ENCODE data around the gene CTNNA2.

CTNNA2 gene

GRCh38 chr2:79936715-79937114, 423.9 kb downstream of the CTNNA2 start:
- no peaks in the 10 kb centered on the region for H3K36me3 ChIP-seq
- no peak overlapping the region for H3K4me3 ChIP-seq
- no peak overlapping the region for H3K9ac ChIP-seq
- no peak overlapping the region for H3K27ac ChIP-seq
- TF ChIP-seq Cebpa-rat (IDR thresholded peaks at IDR 0.05): no peak
- H3K9me3 ChIP-seq (replicated peaks in 1 of 11): no peaks in the 10 kb centered on the region
- H4K20me1 ChIP-seq: no peaks in the 10 kb centered on the region
- no peaks in the 10 kb centered on the region for H3K27me3 ChIP-seq
- no peak overlapping the region for H3K4me2 ChIP-seq
- peaks cover 0 to 7% (median 0%) of the 10 kb centered on the region in 10 experiments; a peak in 6 of 20 replicates for H3K4me1 ChIP-seq

DNA sequence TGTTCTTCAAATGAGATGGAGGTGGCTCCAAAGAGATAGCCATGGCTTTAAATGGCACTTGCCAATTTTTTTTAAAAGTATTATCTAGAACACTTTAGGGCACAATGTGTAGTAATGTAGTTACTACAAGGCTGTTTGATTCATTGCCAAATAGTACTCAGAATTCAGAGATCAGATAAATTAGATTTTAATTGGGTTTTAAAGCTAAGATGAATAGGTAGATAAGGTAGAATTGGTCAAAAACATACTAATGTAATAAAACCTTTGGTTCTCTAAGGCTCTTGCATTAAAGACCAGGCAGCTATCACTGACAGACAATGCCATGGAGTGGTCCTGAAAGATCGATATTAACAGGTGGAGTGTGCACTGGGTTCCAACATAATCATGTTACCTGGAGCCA, 425.8 kb downstream of the CTNNA2 start:
- no peak overlapping the region for H3K9ac ChIP-seq
- no peaks in the 10 kb centered on the region for H4K20me1 ChIP-seq
- no peak overlapping the region for H3K27ac ChIP-seq
- no peaks in the 10 kb centered on the region for H3K9me3 ChIP-seq (replicated peaks in 1 of 11)
- no peak overlapping the region for H3K4me2 ChIP-seq
- H3K4me3 ChIP-seq: no peak overlapping the region
- TF ChIP-seq Cebpa-rat (IDR thresholded peaks at IDR 0.05): no peak
- no peaks in the 10 kb centered on the region for H3K27me3 ChIP-seq
- H3K36me3 ChIP-seq: no peaks in the 10 kb centered on the region
- H3K4me1 ChIP-seq: peaks cover 0 to 7% (median 0%) of the 10 kb centered on the region in 10 experiments; a peak in 6 of 20 replicates

DNA sequence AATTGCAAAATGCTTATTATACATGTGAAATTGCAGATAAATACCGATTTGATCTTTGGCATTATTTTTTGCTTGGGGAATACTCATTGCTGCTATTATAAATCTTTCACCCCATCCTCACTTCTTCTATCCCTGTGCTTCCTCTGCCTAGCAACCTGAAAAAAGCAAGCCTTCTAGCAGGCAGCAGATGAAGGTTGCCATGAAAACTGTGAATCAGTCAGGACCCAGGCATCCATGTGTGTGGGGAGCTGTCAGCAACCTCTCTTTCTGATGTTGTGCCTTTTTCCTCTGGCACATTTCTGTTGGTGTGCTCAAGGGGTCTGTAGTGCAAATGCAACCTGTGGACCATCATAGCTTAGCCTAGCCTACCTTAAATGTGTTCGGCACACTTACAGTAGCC, 427.5 kb downstream of the CTNNA2 start:
- H3K27me3 ChIP-seq: no peaks in the 10 kb centered on the region
- H3K9ac ChIP-seq: no peak overlapping the region
- peaks cover 0 to 7% (median 0%) of the 10 kb centered on the region in 10 experiments; a peak in 6 of 20 replicates for H3K4me1 ChIP-seq
- no peaks in the 10 kb centered on the region for H3K9me3 ChIP-seq (replicated peaks in 1 of 11)
- no peaks in the 10 kb centered on the region for H3K36me3 ChIP-seq
- H3K4me3 ChIP-seq: no peak overlapping the region
- no peaks in the 10 kb centered on the region for H4K20me1 ChIP-seq
- H3K4me2 ChIP-seq: no peak overlapping the region
- TF ChIP-seq Cebpa-rat (IDR thresholded peaks at IDR 0.05): no peak
- H3K27ac ChIP-seq: no peak overlapping the region

DNA sequence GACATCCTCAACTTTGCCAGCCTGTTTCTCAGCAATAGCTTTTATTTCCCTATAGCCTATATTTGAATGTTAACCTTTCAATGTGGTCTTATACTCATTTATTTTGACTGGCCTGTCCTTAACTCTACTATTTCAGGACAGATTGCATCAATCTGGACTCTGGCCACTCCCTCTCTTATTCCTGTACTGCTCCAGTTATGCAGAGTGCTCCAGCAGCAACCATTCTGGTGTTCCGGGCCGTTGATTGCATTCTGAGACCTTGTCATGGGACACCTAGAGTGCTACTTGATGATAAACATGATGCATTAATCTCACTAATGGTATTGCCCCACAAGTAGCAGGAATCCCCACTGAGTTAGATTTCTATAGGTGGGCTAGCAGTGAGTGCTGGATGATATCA, 428.3 kb downstream of the CTNNA2 start:
- H4K20me1 ChIP-seq: no peaks in the 10 kb centered on the region

DNA sequence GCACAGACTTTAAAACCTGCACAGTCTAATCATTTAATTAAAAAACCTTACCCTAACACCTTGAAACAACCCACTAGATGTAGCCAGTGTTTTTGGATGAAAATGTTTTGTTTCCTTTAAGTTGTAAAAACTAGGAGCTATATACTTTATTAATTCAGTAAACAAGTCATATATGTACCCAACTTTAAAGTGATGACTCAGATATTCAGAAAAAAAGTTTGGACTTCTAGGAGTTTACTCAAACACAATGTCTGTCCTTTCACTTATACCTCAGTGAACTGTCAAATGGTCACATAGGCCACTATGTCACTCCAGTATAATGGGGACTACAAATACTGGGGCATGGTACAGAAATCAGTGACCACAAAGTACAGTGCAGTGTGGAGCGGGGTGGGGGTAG, 431.4 kb downstream of the CTNNA2 start:
- Histone ChIP-seq H4K20me1 (no peaks in the 10 kb centered on the region), H3K4me1 (no peaks in the 10 kb centered on the region), H3K4me2 (no peak overlapping the region), H3K36me3 (no peaks in the 10 kb centered on the region), H3K9ac (no peak overlapping the region), H3K27me3 (no peaks in the 10 kb centered on the region), H3K9me3 (replicated peaks in 1 of 11) (no peaks in the 10 kb centered on the region), H3K27ac (no peak overlapping the region), H3K4me3 (no peak overlapping the region)
- TF ChIP-seq Cebpa-rat (IDR thresholded peaks at IDR 0.05): no peak

More for the DNA sequence above, 428.3 kb downstream of the CTNNA2 start:
- Histone ChIP-seq H3K36me3 (no peaks in the 10 kb centered on the region), H3K27me3 (no peaks in the 10 kb centered on the region), H3K9me3 (replicated peaks in 1 of 11) (no peaks in the 10 kb centered on the region), H3K4me2 (no peak overlapping the region), H3K4me1 (peaks cover 0 to 2% (median 0%) of the 10 kb centered on the region in 10 experiments; a peak in 5 of 20 replicates), H3K27ac (no peak overlapping the region), H3K9ac (no peak overlapping the region), H3K4me3 (no peak overlapping the region)
- TF ChIP-seq Cebpa-rat (IDR thresholded peaks at IDR 0.05): no peak

DNA sequence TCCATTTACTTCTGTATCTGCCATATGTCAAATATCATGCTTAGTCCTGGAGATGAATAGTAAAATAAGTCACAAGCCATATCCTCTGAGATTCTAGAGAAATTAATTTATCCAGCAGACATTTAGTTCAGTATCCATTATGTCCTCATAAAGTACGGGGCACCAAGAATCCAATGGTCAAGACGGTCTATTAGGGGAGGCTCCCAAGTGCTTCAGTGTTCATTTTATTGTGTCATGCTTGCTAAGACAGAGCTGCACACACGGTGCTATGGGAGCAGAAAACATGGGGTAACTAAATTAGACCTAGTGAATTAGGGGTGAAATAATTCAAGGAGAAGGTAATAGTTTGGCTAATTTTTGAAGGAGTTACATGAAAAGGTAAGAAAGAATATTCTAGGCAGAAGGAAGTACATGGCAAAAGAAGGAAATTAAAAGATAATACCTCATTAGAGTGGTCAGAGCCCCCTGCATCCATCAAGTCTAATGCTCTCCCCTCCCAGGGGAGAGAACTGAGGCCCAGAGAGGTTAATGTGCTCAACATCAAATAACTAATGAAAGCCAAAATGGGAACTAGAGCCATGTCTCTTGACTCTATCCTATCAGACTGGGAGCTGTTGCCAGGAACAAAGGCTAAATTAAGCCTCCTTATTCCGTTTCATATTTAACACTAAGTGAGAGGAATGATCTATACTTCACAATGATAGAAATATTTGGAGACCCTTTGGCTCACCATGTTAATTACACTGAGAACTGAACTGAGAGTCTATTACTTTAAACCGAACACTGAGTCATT, 433.0 kb downstream of the CTNNA2 start:
- H3K27me3 ChIP-seq: no peaks in the 10 kb centered on the region
- H3K4me2 ChIP-seq: no peak overlapping the region
- no peaks in the 10 kb centered on the region for H3K36me3 ChIP-seq
- H3K4me1 ChIP-seq: no peaks in the 10 kb centered on the region
- no peak for TF ChIP-seq Cebpa-rat (IDR thresholded peaks at IDR 0.05)
- H4K20me1 ChIP-seq: no peaks in the 10 kb centered on the region
- no peaks in the 10 kb centered on the region for H3K9me3 ChIP-seq (replicated peaks in 1 of 11)
- no peak overlapping the region for H3K9ac ChIP-seq
- no peak overlapping the region for H3K27ac ChIP-seq
- no peak overlapping the region for H3K4me3 ChIP-seq

DNA sequence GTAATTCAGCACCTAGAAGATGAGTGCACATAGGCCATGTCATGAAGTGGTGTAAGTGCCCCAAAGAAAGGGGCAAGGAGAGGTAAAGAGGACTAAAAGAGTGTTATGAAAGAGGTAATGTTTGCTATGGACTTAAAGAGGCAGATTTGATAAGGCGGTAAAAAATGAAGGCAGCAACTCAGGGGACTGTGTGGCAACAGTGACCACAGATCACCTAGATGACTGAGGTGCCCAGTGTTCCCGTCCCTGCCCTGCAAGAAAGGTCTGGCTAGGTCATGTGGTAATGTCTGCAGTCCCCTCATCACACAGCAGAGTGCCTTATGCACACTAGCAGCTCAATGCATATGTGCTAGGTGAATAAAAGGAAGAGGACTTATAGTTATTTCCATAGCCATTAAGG, 434.9 kb downstream of the CTNNA2 start:
- H3K27me3 ChIP-seq: no peaks in the 10 kb centered on the region
- no peaks in the 10 kb centered on the region for H3K36me3 ChIP-seq
- no peak overlapping the region for H3K4me3 ChIP-seq
- H3K27ac ChIP-seq: no peak overlapping the region
- H3K4me2 ChIP-seq: no peak overlapping the region
- no peaks in the 10 kb centered on the region for H3K9me3 ChIP-seq (replicated peaks in 1 of 11)
- H3K9ac ChIP-seq: no peak overlapping the region
- TF ChIP-seq Cebpa-rat (IDR thresholded peaks at IDR 0.05): no peak
- no peaks in the 10 kb centered on the region for H3K4me1 ChIP-seq
- no peaks in the 10 kb centered on the region for H4K20me1 ChIP-seq

GRCh38 chr2:79950526-79950925, 437.7 kb downstream of the CTNNA2 start:
- no peak overlapping the region for H3K4me2 ChIP-seq
- no peaks in the 10 kb centered on the region for H3K27me3 ChIP-seq
- H3K4me3 ChIP-seq: no peak overlapping the region
- H3K27ac ChIP-seq: no peak overlapping the region
- no peak for TF ChIP-seq Cebpa-rat (IDR thresholded peaks at IDR 0.05)
- H3K36me3 ChIP-seq: no peaks in the 10 kb centered on the region
- H3K4me1 ChIP-seq: no peaks in the 10 kb centered on the region
- no peaks in the 10 kb centered on the region; a peak in 1 of 22 replicates for H4K20me1 ChIP-seq
- H3K9me3 ChIP-seq (replicated peaks in 1 of 11): no peaks in the 10 kb centered on the region
- no peak overlapping the region for H3K9ac ChIP-seq

- no peaks in the 10 kb centered on the region for H3K27me3 ChIP-seq
- H3K9ac ChIP-seq: no peak overlapping the region
- TF ChIP-seq Cebpa-rat (IDR thresholded peaks at IDR 0.05): no peak
- H3K27ac ChIP-seq: no peak overlapping the region
- no peak overlapping the region for H3K4me2 ChIP-seq
- no peak overlapping the region for H3K4me3 ChIP-seq
- H3K9me3 ChIP-seq (replicated peaks in 1 of 11): no peaks in the 10 kb centered on the region
- no peaks in the 10 kb centered on the region for H3K36me3 ChIP-seq
- H3K4me1 ChIP-seq: no peaks in the 10 kb centered on the region
- no peaks in the 10 kb centered on the region; a peak in 1 of 22 replicates for H4K20me1 ChIP-seq
These were observed 439.8 kb downstream of the CTNNA2 start for GRCh38 chr2:79952616-79953015.

GRCh38 chr2:79960035-79960434, 447.2 kb downstream of the CTNNA2 start:
- H3K27me3 ChIP-seq: no peaks in the 10 kb centered on the region
- no peaks in the 10 kb centered on the region for H3K4me1 ChIP-seq
- H3K9me3 ChIP-seq (replicated peaks in 1 of 11): no peaks in the 10 kb centered on the region
- H3K4me3 ChIP-seq: no peak overlapping the region
- no peak for TF ChIP-seq Cebpa-rat (IDR thresholded peaks at IDR 0.05)
- no peak overlapping the region for H3K27ac ChIP-seq
- H3K4me2 ChIP-seq: no peak overlapping the region
- no peaks in the 10 kb centered on the region for H3K36me3 ChIP-seq
- H3K9ac ChIP-seq: no peak overlapping the region
- no peaks in the 10 kb centered on the region for H4K20me1 ChIP-seq
